ENCODE data around the gene MT1F. TPM values are rescaled to one million over a fixed set of nuclear protein-coding genes. Genes with fewer than 3 reads are reported as not detected.

MT1F gene
- total RNA-seq, 6 experiments from 2014 or later, result 10.1 to 934 (median 197) TPM

DNA sequence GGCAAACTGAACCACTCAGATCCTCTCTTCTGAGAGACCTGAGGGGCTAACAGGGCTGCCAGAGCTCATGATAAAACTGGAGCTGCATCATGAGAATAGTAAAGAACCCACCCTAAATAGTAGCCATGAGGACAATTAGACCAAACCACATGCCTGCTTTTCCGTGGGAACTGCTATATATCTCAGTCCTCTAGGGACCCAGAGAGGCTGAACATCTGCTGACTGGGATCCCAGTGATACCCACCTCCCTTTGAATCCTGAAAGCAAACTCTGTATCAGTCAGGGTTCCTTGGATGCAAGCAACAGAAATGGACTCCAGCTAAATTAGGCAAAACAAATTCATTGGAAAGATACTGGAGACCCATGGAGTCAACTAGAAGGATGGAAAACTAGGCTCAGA lies 31.0 kb downstream of the MT1F start:
- intact Hi-C loops (cut with DNase I), result no loop called here
- DNase-seq, result no peak
- WGBS (ENCODE audit: insufficient coverage, low coverage, low lambda C conversion rate, missing lambda C conversion rate), result no CpG with 5 or more reads among the region's 1 CpG

DNA sequence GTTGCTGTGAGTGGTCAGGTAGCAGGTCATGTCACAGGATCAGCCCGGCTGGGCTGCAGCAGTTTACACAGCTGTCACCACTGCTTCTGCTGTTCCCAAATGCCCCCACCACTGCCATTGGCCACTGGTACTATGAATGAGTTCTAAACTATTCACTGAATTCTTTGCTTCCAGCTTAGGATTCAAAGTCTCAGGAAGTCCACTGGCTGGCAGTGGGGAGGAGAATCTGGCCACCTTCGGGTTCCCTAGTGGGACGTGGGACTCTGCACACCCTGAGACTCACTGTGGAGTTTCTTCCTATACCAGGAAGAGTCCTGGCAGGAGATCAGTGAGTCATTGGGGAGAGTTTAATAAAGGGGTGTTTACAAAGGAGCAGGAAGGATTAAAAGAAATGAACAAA lies 31.4 kb downstream of the MT1F start:
- WGBS (ENCODE audit: insufficient coverage, low coverage, low lambda C conversion rate, missing lambda C conversion rate), result 83% methylated on average over 1 of the region's 3 CpGs
- ATAC-seq (no peak), DNase-seq (no peak)

More for the DNA sequence above, 31.0 kb downstream of the MT1F start:
- Histone ChIP-seq H3K4me1 (no peaks in the 10 kb centered on the region), H3K4me3 (no peak overlapping the region), H3K36me3 (no peaks in the 10 kb centered on the region), H3K27ac (no peak overlapping the region), H3K9me3 (no peaks in the 10 kb centered on the region), H3K27me3 (no peaks in the 10 kb centered on the region)
- no peak for TF ChIP-seq POLR2A (IDR thresholded peaks at IDR 0.05)
- TF ChIP-seq, protein P1, sequence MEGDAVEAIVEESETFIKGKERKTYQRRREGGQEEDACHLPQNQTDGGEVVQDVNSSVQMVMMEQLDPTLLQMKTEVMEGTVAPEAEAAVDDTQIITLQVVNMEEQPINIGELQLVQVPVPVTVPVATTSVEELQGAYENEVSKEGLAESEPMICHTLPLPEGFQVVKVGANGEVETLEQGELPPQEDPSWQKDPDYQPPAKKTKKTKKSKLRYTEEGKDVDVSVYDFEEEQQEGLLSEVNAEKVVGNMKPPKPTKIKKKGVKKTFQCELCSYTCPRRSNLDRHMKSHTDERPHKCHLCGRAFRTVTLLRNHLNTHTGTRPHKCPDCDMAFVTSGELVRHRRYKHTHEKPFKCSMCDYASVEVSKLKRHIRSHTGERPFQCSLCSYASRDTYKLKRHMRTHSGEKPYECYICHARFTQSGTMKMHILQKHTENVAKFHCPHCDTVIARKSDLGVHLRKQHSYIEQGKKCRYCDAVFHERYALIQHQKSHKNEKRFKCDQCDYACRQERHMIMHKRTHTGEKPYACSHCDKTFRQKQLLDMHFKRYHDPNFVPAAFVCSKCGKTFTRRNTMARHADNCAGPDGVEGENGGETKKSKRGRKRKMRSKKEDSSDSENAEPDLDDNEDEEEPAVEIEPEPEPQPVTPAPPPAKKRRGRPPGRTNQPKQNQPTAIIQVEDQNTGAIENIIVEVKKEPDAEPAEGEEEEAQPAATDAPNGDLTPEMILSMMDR (IDR thresholded peaks at IDR 0.05), result no peak
- no peak for ATAC-seq

DNA sequence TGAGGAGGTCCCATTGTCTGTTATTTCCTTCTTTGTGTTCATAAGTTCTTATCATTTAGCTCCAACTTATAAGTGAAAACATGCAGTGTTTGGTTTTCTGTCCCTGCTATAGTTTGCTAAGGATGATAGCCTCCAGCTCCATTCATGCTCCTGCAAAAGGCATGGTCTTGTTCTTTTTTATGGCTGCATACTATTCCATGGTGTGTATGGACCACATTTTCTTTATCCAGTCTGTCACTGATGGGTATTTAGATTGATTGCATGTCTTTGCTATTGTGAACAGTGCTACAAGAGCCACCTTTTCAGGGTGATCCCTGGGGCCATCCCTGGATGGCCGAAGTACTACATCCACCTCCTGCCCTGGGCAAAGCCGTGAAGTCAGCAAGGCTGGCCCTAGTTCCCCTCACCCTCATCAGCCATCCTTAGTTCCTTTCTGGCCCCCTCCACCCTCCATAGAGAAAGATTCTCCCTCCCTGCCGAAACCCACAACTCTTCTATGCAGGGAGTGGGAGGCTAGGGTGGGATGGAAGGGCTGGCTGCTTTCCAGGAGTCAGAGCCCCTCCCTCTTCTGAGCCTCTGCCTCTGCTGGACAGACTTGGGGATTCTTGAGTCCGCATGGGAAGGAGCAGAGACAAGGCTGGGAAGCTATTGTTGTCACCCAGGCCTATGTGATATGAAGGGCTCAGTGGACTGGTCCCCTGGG lies 32.8 kb downstream of the MT1F start:
- DNase-seq (no peak), ATAC-seq (no peak)
- H3K9me3 ChIP-seq, result no peaks in the 10 kb centered on the region
- H3K4me1 ChIP-seq, result no peaks in the 10 kb centered on the region
- H3K27ac ChIP-seq, result no peak overlapping the region
- no peak for TF ChIP-seq POLR2A (IDR thresholded peaks at IDR 0.05)
- TF ChIP-seq, protein P1 (IDR thresholded peaks at IDR 0.05), result no peak
- H3K27me3 ChIP-seq, result no peaks in the 10 kb centered on the region
- WGBS (ENCODE audit: insufficient coverage, low coverage, low lambda C conversion rate, missing lambda C conversion rate), result 100% methylated on average over 2 of the region's 4 CpGs
- intact Hi-C loops (cut with DNase I), result loop anchor here in 1 of 2 donors (10.0 kb wide), 1 partner anchor 86 kb away; the partner anchor contains the start of gene MT2A
- H3K36me3 ChIP-seq, result no peaks in the 10 kb centered on the region
- no peak overlapping the region for H3K4me3 ChIP-seq

More for the DNA sequence above, 31.4 kb downstream of the MT1F start:
- Histone ChIP-seq H3K9me3 (no peaks in the 10 kb centered on the region), H3K4me3 (no peak overlapping the region), H3K36me3 (no peaks in the 10 kb centered on the region), H3K27ac (no peak overlapping the region), H3K4me1 (no peaks in the 10 kb centered on the region), H3K27me3 (no peaks in the 10 kb centered on the region)
- TF ChIP-seq, protein P1 (IDR thresholded peaks at IDR 0.05), result no peak
- TF ChIP-seq POLR2A (IDR thresholded peaks at IDR 0.05), result no peak
- intact Hi-C loops (cut with DNase I), result no loop called here

DNA sequence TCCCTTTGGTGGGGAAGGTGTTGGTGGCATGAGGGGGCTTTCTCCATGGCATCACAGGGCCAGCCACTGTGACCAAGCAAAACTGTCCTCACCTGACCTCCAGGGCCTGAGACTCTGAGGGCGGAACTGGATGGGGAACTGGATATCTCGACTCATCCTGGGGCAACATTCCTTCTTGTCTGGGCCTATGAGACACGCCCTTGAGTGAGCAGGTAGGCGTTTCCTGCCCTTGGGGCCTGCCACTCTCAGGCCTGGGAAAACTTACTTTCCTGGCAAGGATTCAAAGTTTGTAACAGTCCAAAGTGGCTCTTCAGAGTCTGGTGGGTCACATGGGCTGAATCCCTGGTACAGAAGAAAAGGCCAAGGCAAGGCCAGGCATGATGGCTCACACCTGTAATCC lies 34.1 kb downstream of the MT1F start:
- ATAC-seq (peak in 1 of 4 donors; percentile 14), DNase-seq (no peak)
- H3K9me3 ChIP-seq, result no peaks in the 10 kb centered on the region
- intact Hi-C loops (cut with DNase I), result loop anchor here in 1 of 2 donors (10.0 kb wide), 1 partner anchor 87 kb away; the partner anchor contains the start of gene MT2A
- no peak overlapping the region for H3K27ac ChIP-seq
- TF ChIP-seq, protein P1 (IDR thresholded peaks at IDR 0.05), result no peak
- TF ChIP-seq POLR2A (IDR thresholded peaks at IDR 0.05), result no peak
- no peaks in the 10 kb centered on the region for H3K27me3 ChIP-seq
- no peaks in the 10 kb centered on the region for H3K36me3 ChIP-seq
- 83% methylated on average over 1 of the region's 4 CpGs for WGBS (ENCODE audit: insufficient coverage, low coverage, low lambda C conversion rate, missing lambda C conversion rate)
- H3K4me3 ChIP-seq, result no peak overlapping the region
- no peaks in the 10 kb centered on the region for H3K4me1 ChIP-seq

Data from right lobe of liver (tissue), 6 donors.